Measurements from ENCODE around the gene LRRC8A. TPM values are rescaled to one million over a fixed set of nuclear protein-coding genes. Genes with fewer than 3 reads are reported as not detected.

The LRRC8A gene
- total RNA-seq, 4 donors from 2014 or later = 39.5 to 94.2 (median 55.6) TPM

GRCh38 chr9:128913995-128914772, 32.3 kb downstream of the LRRC8A start:
- Histone ChIP-seq H3K36me3 (peaks cover 4 to 66% (median 46%) of the 10 kb centered on the region in 4 donors), H3K4me3 (no peak overlapping the region), H3K4me1 (peaks cover 84 to 91% (median 91%) of the 10 kb centered on the region in 4 donors), H3K27ac (replicated peaks in 1 of 4) (peak overlapping the region; percentile 63 to 73 (median 66)), H3K9me3 (no peaks in the 10 kb centered on the region), H3K27me3 (no peaks in the 10 kb centered on the region)
- TF ChIP-seq CTCF (IDR thresholded peaks at IDR 0.05) (no peak), EP300 (IDR thresholded peaks at IDR 0.05) (no peak), POLR2A (IDR thresholded peaks at IDR 0.05; ENCODE audit: low read depth) (no peak), POLR2AphosphoS5 (IDR thresholded peaks at IDR 0.05) (no peak)
- DNase-seq (ENCODE audit: extremely low spot score) = no peak
- intact Hi-C loops (cut with DNase I) = no loop called here
- whole genome bisulfite sequencing = 70% methylated on average over 16 of the region's 23 CpGs

- Histone ChIP-seq H3K36me3 (peaks cover 0 to 49% (median 30%) of the 10 kb centered on the region in 4 donors), H3K27ac (replicated peaks in 1 of 4) (peak overlapping the region; percentile 76 to 83 (median 80)), H3K27me3 (no peaks in the 10 kb centered on the region), H3K4me3 (no peak overlapping the region), H3K9me3 (no peaks in the 10 kb centered on the region), H3K4me1 (peaks cover 84 to 91% (median 91%) of the 10 kb centered on the region in 4 donors)
- no peak for TF ChIP-seq CTCF (IDR thresholded peaks at IDR 0.05)
- no peak for TF ChIP-seq POLR2A (IDR thresholded peaks at IDR 0.05; ENCODE audit: low read depth)
- TF ChIP-seq EP300 (IDR thresholded peaks at IDR 0.05) = no peak
- peak in 1 of 2 donors; percentile 28 for TF ChIP-seq POLR2AphosphoS5 (IDR thresholded peaks at IDR 0.05)
- no peak for DNase-seq (ENCODE audit: extremely low spot score)
- 63% methylated on average over 9 of the region's 18 CpGs for WGBS
- intact Hi-C loops (cut with DNase I) = no loop called here
These were observed 34.3 kb downstream of the LRRC8A start for GRCh38 chr9:128916204-128916603.

GRCh38 chr9:128916745-128917144, 34.8 kb downstream of the LRRC8A start:
- intact Hi-C loops (cut with DNase I) = no loop called here
- no peak for DNase-seq (ENCODE audit: extremely low spot score)
- 82% methylated on average over 11 of the region's 11 CpGs for WGBS
- TF ChIP-seq POLR2A (IDR thresholded peaks at IDR 0.05; ENCODE audit: low read depth) (no peak), POLR2AphosphoS5 (IDR thresholded peaks at IDR 0.05) (no peak), EP300 (IDR thresholded peaks at IDR 0.05) (no peak), CTCF (IDR thresholded peaks at IDR 0.05) (no peak)
- H3K27me3 ChIP-seq = no peaks in the 10 kb centered on the region
- H3K36me3 ChIP-seq = peaks cover 0 to 49% (median 30%) of the 10 kb centered on the region in 4 donors
- peak overlapping the region; percentile 76 to 83 (median 80) for H3K27ac ChIP-seq (replicated peaks in 1 of 4)
- H3K4me3 ChIP-seq = peak overlapping the region in 1 of 4 donors; percentile 3
- no peaks in the 10 kb centered on the region for H3K9me3 ChIP-seq
- H3K4me1 ChIP-seq = peaks cover 84 to 91% (median 91%) of the 10 kb centered on the region in 4 donors

- Histone ChIP-seq H3K4me1 (peaks cover 80 to 91% (median 91%) of the 10 kb centered on the region in 4 donors), H3K27me3 (no peaks in the 10 kb centered on the region), H3K9me3 (no peaks in the 10 kb centered on the region), H3K4me3 (peak overlapping the region in 1 of 4 donors; percentile 3), H3K27ac (replicated peaks in 1 of 4) (peak overlapping the region; percentile 76 to 83 (median 80)), H3K36me3 (peaks cover 0 to 49% (median 30%) of the 10 kb centered on the region in 4 donors)
- intact Hi-C loops (cut with DNase I) = no loop called here
- 52% methylated on average over 23 of the region's 26 CpGs for WGBS
- DNase-seq (ENCODE audit: extremely low spot score) = peak; percentile 96
- peak; percentile 53 to 85 for TF ChIP-seq POLR2AphosphoS5 (IDR thresholded peaks at IDR 0.05)
- TF ChIP-seq EP300 (IDR thresholded peaks at IDR 0.05) = no peak
These were observed 35.4 kb downstream of the LRRC8A start for GRCh38 chr9:128917151-128917849.

GRCh38 chr9:128918921-128919320, 37.0 kb downstream of the LRRC8A start:
- no peak overlapping the region for H3K4me3 ChIP-seq
- H3K9me3 ChIP-seq = no peaks in the 10 kb centered on the region
- TF ChIP-seq POLR2AphosphoS5 (IDR thresholded peaks at IDR 0.05) = no peak
- no peak for TF ChIP-seq CTCF (IDR thresholded peaks at IDR 0.05)
- no peak for TF ChIP-seq EP300 (IDR thresholded peaks at IDR 0.05)
- no peak for TF ChIP-seq POLR2A (IDR thresholded peaks at IDR 0.05; ENCODE audit: low read depth)
- intact Hi-C loops (cut with DNase I) = no loop called here
- DNase-seq (ENCODE audit: extremely low spot score) = no peak
- peaks cover 0 to 49% (median 30%) of the 10 kb centered on the region in 4 donors for H3K36me3 ChIP-seq
- H3K27ac ChIP-seq (replicated peaks in 1 of 4) = peak overlapping the region; percentile 51 to 86 (median 84)
- WGBS = 68% methylated on average over 2 of the region's 2 CpGs
- no peaks in the 10 kb centered on the region for H3K27me3 ChIP-seq
- H3K4me1 ChIP-seq = peaks cover 73 to 91% (median 88%) of the 10 kb centered on the region in 4 donors
